ENCODE data around the gene SLC12A4.

SLC12A4 gene

DNA sequence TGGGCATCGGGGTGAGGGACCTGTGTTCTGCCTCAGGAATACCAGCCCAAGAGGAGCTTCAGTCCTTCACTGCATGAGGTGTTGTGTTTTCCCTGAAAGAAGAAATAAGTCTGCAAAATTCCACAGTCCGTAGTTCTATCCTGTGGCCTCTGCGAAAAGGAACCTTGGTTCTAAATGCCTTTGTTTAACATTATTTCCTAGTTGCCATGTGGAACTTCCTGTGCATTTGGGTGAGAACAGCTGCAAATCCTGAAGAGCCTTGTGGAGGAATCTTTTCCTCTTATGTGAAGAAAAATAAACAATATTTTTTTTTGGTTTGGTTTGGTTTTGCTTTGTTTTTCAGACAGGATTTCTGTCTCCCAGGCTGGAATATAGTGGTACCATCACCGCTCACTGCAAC lies 65.6 kb downstream of the SLC12A4 start:
- in situ Hi-C loops (cut with MboI; ENCODE audit: low sequenced_read_pairs): no loop called here

DNA sequence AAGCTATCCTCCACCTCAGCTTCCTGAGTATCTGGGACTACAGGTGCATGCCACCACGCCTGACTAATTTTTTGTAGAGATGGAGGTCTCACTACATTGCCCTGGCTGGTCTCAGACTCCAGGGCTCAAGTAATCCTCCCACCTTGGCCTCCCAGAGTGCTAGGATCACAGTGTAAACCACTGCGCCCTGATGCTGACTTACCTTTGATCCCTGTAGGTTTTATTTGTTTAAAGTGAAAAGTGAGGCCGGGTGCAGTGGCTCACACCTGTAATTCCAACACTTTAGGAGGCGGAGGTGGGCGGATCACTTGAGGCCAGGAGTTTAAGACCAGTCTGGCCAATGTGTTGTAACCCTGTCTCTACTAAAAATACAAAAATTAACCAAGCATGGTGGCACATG lies 66.7 kb downstream of the SLC12A4 start:
- in situ Hi-C loops (cut with MboI; ENCODE audit: low sequenced_read_pairs): no loop called here

DNA sequence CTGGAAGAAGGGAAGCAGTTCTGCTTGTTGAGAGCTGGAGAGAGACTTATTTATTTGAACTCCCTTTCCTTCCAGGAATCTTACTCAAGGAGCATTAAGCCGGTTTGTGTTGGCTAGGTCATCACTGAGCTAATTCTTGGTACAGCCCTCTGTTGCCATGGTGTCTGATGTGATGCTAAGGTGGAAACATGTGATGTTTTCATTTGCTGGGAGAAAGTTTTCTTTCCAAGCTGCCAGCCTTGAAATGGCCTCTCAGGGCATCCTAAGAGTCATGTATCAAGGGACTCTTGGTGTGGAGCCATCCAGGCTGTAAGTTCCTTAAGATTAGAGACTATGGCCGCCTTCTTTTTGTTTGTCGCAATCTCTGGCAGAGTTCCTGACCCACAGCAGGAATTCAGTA lies 71.2 kb downstream of the SLC12A4 start:
- in situ Hi-C loops (cut with MboI; ENCODE audit: low sequenced_read_pairs): no loop called here

DNA sequence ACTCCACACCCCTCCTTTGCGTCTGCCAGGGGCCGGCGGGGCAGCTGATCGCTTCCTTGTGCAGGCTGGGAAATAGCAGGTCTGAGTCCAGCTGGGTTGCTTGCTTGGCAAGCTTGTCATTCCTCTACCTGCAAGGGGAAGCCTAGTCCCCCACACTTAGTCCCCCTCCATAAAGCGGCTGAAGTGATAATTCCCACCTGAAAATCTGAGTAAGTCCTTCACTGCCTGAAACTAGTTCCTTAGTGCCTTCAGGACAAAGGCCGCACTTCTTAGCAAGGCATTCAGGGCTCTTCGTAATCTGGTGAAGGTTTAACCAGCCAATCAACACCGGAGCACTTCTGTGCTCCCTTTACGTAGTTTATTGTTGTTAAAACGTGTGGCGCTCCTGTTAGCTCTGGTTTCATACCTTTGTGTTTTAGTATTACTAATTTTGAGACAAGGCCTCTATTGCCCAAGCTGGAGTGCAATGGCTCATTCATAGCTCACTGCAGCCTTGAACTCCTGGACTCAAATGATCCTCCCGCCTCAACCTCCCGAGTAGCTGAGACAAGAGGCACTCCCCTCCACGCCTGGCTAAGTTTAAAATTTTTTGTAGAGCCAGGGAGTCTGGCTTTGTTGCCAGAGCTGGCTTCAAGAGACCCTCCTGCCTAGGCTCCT lies 74.6 kb downstream of the SLC12A4 start:
- in situ Hi-C loops (cut with MboI; ENCODE audit: low sequenced_read_pairs): no loop called here
